Lung (tissue), 12 donors: ENCODE results near the gene ROPN1B. TPM values are rescaled to one million over a fixed set of nuclear protein-coding genes. Genes with fewer than 3 reads are reported as not detected.
A peak's percentile ranks its signal among the peaks of the same experiment; 100 is the strongest.

Experiments
- ATAC-seq: fragments of 200-7000 bp; cut with Tn5 transposase; one replicate; pipeline ENCODE4 v1.9.1; 2020; ENCODE audit warnings: moderate number of reproducible peaks; ENCODE audit not compliant: insufficient read depth, low FRiP score
- DNase-seq, 3 donors: peaks; one replicate each; pipeline ENCODE4 v3.0.0-alpha.2; 2013 to 2017
- H3K27ac ChIP-seq, 2 donors: one replicate each; pipeline ENCODE4 v1.5.1; 2013; ENCODE audit warnings: mild to moderate bottlenecking in 2 of 2, moderate library complexity in 2 of 2, control low read depth in 1 of 2, inconsistent platforms in 1 of 2, low read depth in 1 of 2, low read length in 1 of 2
- H3K27me3 ChIP-seq, 3 donors: one replicate each; pipeline ENCODE4 v1.5.1; 2013; ENCODE audit warnings: low read length in 2 of 3; ENCODE audit not compliant: control insufficient read depth in 3 of 3, insufficient read depth in 3 of 3
- H3K36me3 ChIP-seq, 4 donors: one replicate each; pipeline ENCODE4 v1.5.1; 2013; ENCODE audit warnings: low read length in 4 of 4, mild to moderate bottlenecking in 1 of 4, moderate library complexity in 1 of 4; ENCODE audit not compliant: control insufficient read depth in 4 of 4, insufficient read depth in 4 of 4
- H3K4me1 ChIP-seq, 5 donors: one replicate each; pipeline ENCODE4 v1.5.1; 2013; ENCODE audit warnings: low read length in 5 of 5, mild to moderate bottlenecking in 2 of 5, moderate library complexity in 1 of 5; ENCODE audit not compliant: control insufficient read depth in 5 of 5, insufficient read depth in 5 of 5
- H3K4me3 ChIP-seq: one replicate; pipeline ENCODE4 v1.5.1; 2013; ENCODE audit warnings: mild to moderate bottlenecking, control low read depth, moderate library complexity
- H3K9ac ChIP-seq, 2 donors: one replicate each; pipeline ENCODE4 v1.5.1; 2013; ENCODE audit warnings: low read length in 2 of 2, control low read depth in 1 of 2; ENCODE audit not compliant: insufficient read depth in 1 of 2
- H3K9me3 ChIP-seq, 4 donors: one replicate each; pipeline ENCODE4 v1.5.1; 2013; ENCODE audit warnings: low read length in 3 of 4, mild to moderate bottlenecking in 1 of 4, moderate library complexity in 1 of 4; ENCODE audit not compliant: control insufficient read depth in 4 of 4, insufficient read depth in 3 of 4
- CTCF ChIP-seq: IDR thresholded peaks from 2 replicates; pipeline ENCODE4 v1.5.1; 2012; ENCODE audit warnings: mild to moderate bottlenecking; ENCODE audit errors: control extremely low read depth, extremely low read depth
- WGBS, 2 donors: extraction: QIAGEN DNeasy Blood & Tissue Kit; methylation state at CpG; one replicate each; pipeline ENCODE4 v1.1.7; 2013; 5-methylcytosine and 5-hydroxymethylcytosine counted together
- polyA plus RNA-seq, 2 donors: library from polyadenylated mRNA; stranded (reverse); fragments of 200-250 nt; gene quantifications; one replicate each; pipeline ENCODE4 v1.2.1, GENCODE V29; 2013
- total RNA-seq, 2 donors: library from RNA; depleted of rRNA in 1 of 2; stranded (reverse); fragments of >200 nt in 1 of 2; gene quantifications; one replicate each; pipeline ENCODE4 v1.2.1, GENCODE V29; 2014 to 2021
- donor health status: control.
- donor health status: control.
- donor health status: Bipolar disorder and iron deficiency.
- donor health status: healthy.
- donor health status: DM: yes; HTN: yes; CAD: no.

The ROPN1B gene
- total and polyA plus RNA-seq, 4 donors = 0.14 to 0.67 (median 0.47) TPM

- Histone ChIP-seq H3K4me1 (no peaks in the 10 kb centered on the region), H3K36me3 (peaks cover 12 to 32% (median 20%) of the 10 kb centered on the region in 4 donors), H3K27ac (no peak overlapping the region), H3K27me3 (no peaks in the 10 kb centered on the region), H3K9me3 (no peaks in the 10 kb centered on the region), H3K4me3 (no peak overlapping the region), H3K9ac (no peak overlapping the region)
- peak in 1 of 3 donors; percentile 4 for DNase-seq
- WGBS, 2 donors = 87 to 91% methylated on average over 10 of the region's 10 CpGs
- TF ChIP-seq CTCF = no peak
- ATAC-seq = no peak
Measured at GRCh38 chr3:126015075-126015474, 46.1 kb downstream of the ROPN1B start.

GRCh38 chr3:126016616-126017015 is 47.6 kb downstream of the ROPN1B start:
- no peak for TF ChIP-seq CTCF
- Histone ChIP-seq H3K9ac (no peak overlapping the region), H3K36me3 (peaks cover 0 to 32% (median 15%) of the 10 kb centered on the region in 4 donors), H3K4me3 (no peak overlapping the region), H3K27ac (no peak overlapping the region), H3K27me3 (no peaks in the 10 kb centered on the region), H3K9me3 (no peaks in the 10 kb centered on the region), H3K4me1 (no peaks in the 10 kb centered on the region)
- ATAC-seq (no peak), DNase-seq (no peak)
- WGBS, 2 donors = 98% methylated on average over 8 of the region's 8 CpGs

- Histone ChIP-seq H3K4me3 (no peak overlapping the region), H3K27me3 (no peaks in the 10 kb centered on the region), H3K36me3 (peaks cover 2 to 28% (median 14%) of the 10 kb centered on the region in 4 donors), H3K9me3 (no peaks in the 10 kb centered on the region), H3K9ac (no peak overlapping the region), H3K4me1 (no peaks in the 10 kb centered on the region), H3K27ac (no peak overlapping the region)
- no peak for ATAC-seq
- DNase-seq = no peak
- no peak for TF ChIP-seq CTCF
- WGBS, 2 donors = 93 to 94% methylated on average over 9 of the region's 9 CpGs
Measured at GRCh38 chr3:126017362-126017761, 48.4 kb downstream of the ROPN1B start.

- no peak for DNase-seq
- peaks cover 5 to 34% (median 12%) of the 10 kb centered on the region in 4 donors for H3K36me3 ChIP-seq
- WGBS, 2 donors = 82 to 93% methylated on average over 1 of the region's 1 CpG
Measured at GRCh38 chr3:126018545-126018944, 49.6 kb downstream of the ROPN1B start.

More at GRCh38 chr3:126018545-126018944, 49.6 kb downstream of the ROPN1B start:
- no peaks in the 10 kb centered on the region for H3K27me3 ChIP-seq
- H3K27ac ChIP-seq = no peak overlapping the region
- no peak for ATAC-seq
- no peaks in the 10 kb centered on the region for H3K4me1 ChIP-seq
- no peak for TF ChIP-seq CTCF
- H3K4me3 ChIP-seq = no peak overlapping the region
- H3K9me3 ChIP-seq = no peaks in the 10 kb centered on the region
- no peak overlapping the region for H3K9ac ChIP-seq
